GM23338 (cell line): Measurements from ENCODE around the gene KIF4A. TPM values are rescaled to one million over a fixed set of nuclear protein-coding genes. Genes with fewer than 3 reads are reported as not detected.

Experiments
- ATAC-seq: fragments of 200-7000 bp; cut with Tn5 transposase; 3 replicates; pipeline ENCODE4 v1.9.1; 2020
- DNase-seq: peaks from one replicate; pipeline ENCODE4 v3.0.0-alpha.2; 2015; ENCODE audit warnings: low spot score
- H2AFZ ChIP-seq: fragments of 200-600 bp; sonication (generic); 2 replicates; pipeline ENCODE4 v1.8.0; 2016; ENCODE audit warnings: antibody characterized with exemption, mild to moderate bottlenecking, moderate library complexity
- H3F3A ChIP-seq: fragments of 200-600 bp; sonication (generic); replicated peaks from 2 replicates; pipeline ENCODE4 v1.8.0; 2017; ENCODE audit warnings: antibody characterized with exemption, mixed run types, low read depth
- H3K27ac ChIP-seq: fragments of 200-600 bp; sonication (generic); 2 replicates; pipeline ENCODE4 v1.6.1; 2016; ENCODE audit warnings: low read depth
- H3K27me3 ChIP-seq: fragments of 200-600 bp; sonication (generic); 2 replicates; pipeline ENCODE4 v1.8.0; 2016; ENCODE audit warnings: mild to moderate bottlenecking, mixed run types, moderate library complexity; ENCODE audit not compliant: insufficient read depth
- H3K36me3 ChIP-seq: fragments of 200-600 bp; sonication (generic); 2 replicates; pipeline ENCODE4 v1.8.0; 2016; ENCODE audit warnings: mild to moderate bottlenecking; ENCODE audit not compliant: insufficient read depth
- H3K4me1 ChIP-seq: fragments of 200-600 bp; sonication (generic); 2 replicates; pipeline ENCODE4 v1.8.0; 2016; ENCODE audit warnings: mild to moderate bottlenecking, moderate library complexity; ENCODE audit not compliant: insufficient read depth
- H3K4me2 ChIP-seq: fragments of 200-600 bp; sonication (generic); 2 replicates; pipeline ENCODE4 v1.7.1; 2017; ENCODE audit warnings: mixed run types
- H3K4me3 ChIP-seq: fragments of 200-600 bp; sonication (generic); 2 replicates; pipeline ENCODE4 v1.6.1; 2016; ENCODE audit warnings: mixed run types
- H3K79me2 ChIP-seq: fragments of 200-600 bp; sonication (generic); replicated peaks from 2 replicates; pipeline ENCODE4 v1.8.0; 2017; ENCODE audit warnings: mild to moderate bottlenecking; ENCODE audit not compliant: insufficient read depth
- H3K9me2 ChIP-seq: fragments of 200-600 bp; sonication (generic); 2 replicates; pipeline ENCODE4 v1.8.0; 2017; ENCODE audit not compliant: insufficient read depth
- H4K20me1 ChIP-seq: fragments of 200-600 bp; sonication (generic); replicated peaks from 2 replicates; pipeline ENCODE4 v1.8.0; 2017; ENCODE audit warnings: mild to moderate bottlenecking; ENCODE audit not compliant: insufficient read depth
- H3K27ac Mint-ChIP-seq: 2 replicates; pipeline ENCODE4 v1.8.0; 2020; ENCODE audit warnings: inconsistent platforms, mild to moderate bottlenecking, moderate library complexity, mixed read lengths
- H3K27me3 Mint-ChIP-seq: 3 replicates; pipeline ENCODE4 v1.8.0; 2022; ENCODE audit warnings: low read depth, mild to moderate bottlenecking, moderate library complexity, mixed read lengths, inconsistent platforms; ENCODE audit not compliant: insufficient read depth, poor library complexity
- H3K36me3 Mint-ChIP-seq: 3 replicates; pipeline ENCODE4 v1.8.0; 2021; ENCODE audit warnings: low read depth, mild to moderate bottlenecking, inconsistent platforms, moderate library complexity, mixed read lengths
- H3K4me1 Mint-ChIP-seq: 3 replicates; pipeline ENCODE4 v1.8.0; 2020; ENCODE audit warnings: mild to moderate bottlenecking, inconsistent platforms, mixed read lengths
- H3K4me3 Mint-ChIP-seq: 3 replicates; pipeline ENCODE4 v1.8.0; 2021; ENCODE audit warnings: moderate library complexity, mild to moderate bottlenecking, inconsistent platforms, mixed read lengths
- H3K9me3 Mint-ChIP-seq: 3 replicates; pipeline ENCODE4 v1.8.0; 2020; ENCODE audit warnings: moderate library complexity, mild to moderate bottlenecking, inconsistent platforms, mixed read lengths
- ETS1 ChIP-seq: IDR thresholded peaks from 2 replicates; pipeline ENCODE4 v1.6.1; 2016; ENCODE audit warnings: antibody characterized with exemption
- EZH2 ChIP-seq: fragments of 200-600 bp; sonication (generic); IDR thresholded peaks from one replicate; pipeline ENCODE4 v1.8.0; 2017; ENCODE audit warnings: antibody characterized with exemption, mild to moderate bottlenecking, low read depth; ENCODE audit not compliant: unreplicated experiment
- EZH2phosphoT487 ChIP-seq: fragments of 200-600 bp; sonication (generic); IDR thresholded peaks from one replicate; pipeline ENCODE4 v1.8.1; 2018; ENCODE audit warnings: antibody characterized with exemption; ENCODE audit not compliant: unreplicated experiment
- JUNB ChIP-seq: IDR thresholded peaks from one replicate; pipeline ENCODE4 v1.6.1; 2016; ENCODE audit warnings: antibody characterized with exemption; ENCODE audit not compliant: unreplicated experiment
- NANOG ChIP-seq: IDR thresholded peaks from 2 replicates; pipeline ENCODE4 v1.6.1; 2016; ENCODE audit warnings: antibody characterized with exemption, borderline replicate concordance
- POLR2AphosphoS5 ChIP-seq: IDR thresholded peaks from 2 replicates; pipeline ENCODE4 v1.6.1; 2016; ENCODE audit warnings: antibody characterized with exemption, low read depth
- REST ChIP-seq: IDR thresholded peaks from one replicate; pipeline ENCODE4 v1.6.1; 2018; ENCODE audit warnings: antibody characterized with exemption; ENCODE audit not compliant: unreplicated experiment
- STAT1 ChIP-seq: IDR thresholded peaks from one replicate; pipeline ENCODE4 v1.6.1; 2016; ENCODE audit warnings: antibody characterized with exemption; ENCODE audit not compliant: unreplicated experiment
- ZNF114 ChIP-seq: fragments of 250-450 bp; sonication (Bioruptor Pico); IDR thresholded peaks from 2 replicates; pipeline ENCODE4 v1.5.0; 2020; ENCODE audit warnings: mild to moderate bottlenecking, moderate library complexity
- ZNF331 ChIP-seq: fragments of 250-450 bp; sonication (Bioruptor Pico); IDR thresholded peaks from 2 replicates; pipeline ENCODE4 v1.5.0; 2020; ENCODE audit warnings: low read depth, mild to moderate bottlenecking, moderate library complexity
- polyA plus RNA-seq: library from polyadenylated mRNA; unstranded; fragments of >200 nt; fragmentation: Nextera tagmentation; extraction: Ambion mirVana; gene quantifications from 2 replicates; pipeline ENCODE4 v1.2.1, GENCODE V29; 2016
- total RNA-seq: library from RNA; depleted of rRNA; stranded (reverse); fragments of >200 nt; shearing (Covaris generic); gene quantifications from 2 replicates; pipeline ENCODE4 v1.2.3, GENCODE V29; 2014
- TF ChIP-seq, protein P1 (sequence below), 2 experiments: fragments of 200-600 bp in 1 of 2; sonication (generic) in 1 of 2; conservative IDR thresholded peaks; 2 replicates each; pipeline versions ENCODE4 v1.5.1 to v1.6.1; 2016 to 2017; ENCODE audit warnings: antibody characterized with exemption in 2 of 2, low read depth in 2 of 2, mild to moderate bottlenecking in 2 of 2, moderate library complexity in 1 of 2
- TF ChIP-seq, protein P2 (sequence below): fragments of 250-450 bp; sonication (Bioruptor Pico); IDR thresholded peaks from 2 replicates; pipeline ENCODE4 v1.5.0; 2020; ENCODE audit warnings: mild to moderate bottlenecking, moderate library complexity

KIF4A gene
- total and polyA plus RNA-seq, 2 experiments from 2014 or later: 21.5 to 27.6 TPM

DNA sequence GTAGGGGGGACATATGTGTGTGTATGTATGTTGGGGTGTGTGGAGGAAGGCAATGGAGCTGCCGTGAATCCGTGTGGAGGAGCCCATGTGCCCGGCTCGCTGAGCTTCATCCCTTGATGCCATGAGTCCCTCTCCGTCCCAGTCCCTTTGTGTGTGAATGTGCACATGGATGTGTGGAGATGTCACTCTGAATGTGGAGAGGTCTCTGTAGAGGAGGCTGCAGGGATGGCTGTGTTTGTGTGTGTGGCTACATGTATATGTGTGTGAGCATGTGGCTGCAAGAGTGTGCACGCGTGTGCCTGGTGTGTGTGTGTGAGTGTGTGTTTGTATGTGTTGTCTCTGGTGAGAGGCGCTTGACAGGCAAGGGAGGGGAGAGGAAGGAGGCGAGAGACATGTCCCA lies 156.0 kb downstream of the KIF4A start:
- no peak for DNase-seq
- H3K27me3 Mint-ChIP-seq: peaks cover 14% of the 10 kb centered on the region
- no peaks in the 10 kb centered on the region for H3K36me3 Mint-ChIP-seq
- no peak overlapping the region for H3K27ac Mint-ChIP-seq
- H3K4me3 ChIP-seq: no peak overlapping the region
- H3K9me2 ChIP-seq: no peaks in the 10 kb centered on the region
- no peaks in the 10 kb centered on the region for H3K36me3 ChIP-seq
- no peaks in the 10 kb centered on the region for H3K9me3 Mint-ChIP-seq
- 0 out of 2 replicates have a peak, but pooled peaks cover 5% of the 10 kb centered on the region for H3K27me3 ChIP-seq
- no peak overlapping the region for H2AFZ ChIP-seq
- no peaks in the 10 kb centered on the region for H3K4me1 Mint-ChIP-seq
- no peak overlapping the region for H3K27ac ChIP-seq
- no peak for TF ChIP-seq ETS1
- TF ChIP-seq, protein P1, sequence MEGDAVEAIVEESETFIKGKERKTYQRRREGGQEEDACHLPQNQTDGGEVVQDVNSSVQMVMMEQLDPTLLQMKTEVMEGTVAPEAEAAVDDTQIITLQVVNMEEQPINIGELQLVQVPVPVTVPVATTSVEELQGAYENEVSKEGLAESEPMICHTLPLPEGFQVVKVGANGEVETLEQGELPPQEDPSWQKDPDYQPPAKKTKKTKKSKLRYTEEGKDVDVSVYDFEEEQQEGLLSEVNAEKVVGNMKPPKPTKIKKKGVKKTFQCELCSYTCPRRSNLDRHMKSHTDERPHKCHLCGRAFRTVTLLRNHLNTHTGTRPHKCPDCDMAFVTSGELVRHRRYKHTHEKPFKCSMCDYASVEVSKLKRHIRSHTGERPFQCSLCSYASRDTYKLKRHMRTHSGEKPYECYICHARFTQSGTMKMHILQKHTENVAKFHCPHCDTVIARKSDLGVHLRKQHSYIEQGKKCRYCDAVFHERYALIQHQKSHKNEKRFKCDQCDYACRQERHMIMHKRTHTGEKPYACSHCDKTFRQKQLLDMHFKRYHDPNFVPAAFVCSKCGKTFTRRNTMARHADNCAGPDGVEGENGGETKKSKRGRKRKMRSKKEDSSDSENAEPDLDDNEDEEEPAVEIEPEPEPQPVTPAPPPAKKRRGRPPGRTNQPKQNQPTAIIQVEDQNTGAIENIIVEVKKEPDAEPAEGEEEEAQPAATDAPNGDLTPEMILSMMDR (conservative IDR thresholded peaks at IDR 0.05; ENCODE audit: low read depth in 2 of 2): no peak
- TF ChIP-seq POLR2AphosphoS5: no peak
- no peak for TF ChIP-seq REST
- TF ChIP-seq STAT1: no peak
- TF ChIP-seq, protein P2, sequence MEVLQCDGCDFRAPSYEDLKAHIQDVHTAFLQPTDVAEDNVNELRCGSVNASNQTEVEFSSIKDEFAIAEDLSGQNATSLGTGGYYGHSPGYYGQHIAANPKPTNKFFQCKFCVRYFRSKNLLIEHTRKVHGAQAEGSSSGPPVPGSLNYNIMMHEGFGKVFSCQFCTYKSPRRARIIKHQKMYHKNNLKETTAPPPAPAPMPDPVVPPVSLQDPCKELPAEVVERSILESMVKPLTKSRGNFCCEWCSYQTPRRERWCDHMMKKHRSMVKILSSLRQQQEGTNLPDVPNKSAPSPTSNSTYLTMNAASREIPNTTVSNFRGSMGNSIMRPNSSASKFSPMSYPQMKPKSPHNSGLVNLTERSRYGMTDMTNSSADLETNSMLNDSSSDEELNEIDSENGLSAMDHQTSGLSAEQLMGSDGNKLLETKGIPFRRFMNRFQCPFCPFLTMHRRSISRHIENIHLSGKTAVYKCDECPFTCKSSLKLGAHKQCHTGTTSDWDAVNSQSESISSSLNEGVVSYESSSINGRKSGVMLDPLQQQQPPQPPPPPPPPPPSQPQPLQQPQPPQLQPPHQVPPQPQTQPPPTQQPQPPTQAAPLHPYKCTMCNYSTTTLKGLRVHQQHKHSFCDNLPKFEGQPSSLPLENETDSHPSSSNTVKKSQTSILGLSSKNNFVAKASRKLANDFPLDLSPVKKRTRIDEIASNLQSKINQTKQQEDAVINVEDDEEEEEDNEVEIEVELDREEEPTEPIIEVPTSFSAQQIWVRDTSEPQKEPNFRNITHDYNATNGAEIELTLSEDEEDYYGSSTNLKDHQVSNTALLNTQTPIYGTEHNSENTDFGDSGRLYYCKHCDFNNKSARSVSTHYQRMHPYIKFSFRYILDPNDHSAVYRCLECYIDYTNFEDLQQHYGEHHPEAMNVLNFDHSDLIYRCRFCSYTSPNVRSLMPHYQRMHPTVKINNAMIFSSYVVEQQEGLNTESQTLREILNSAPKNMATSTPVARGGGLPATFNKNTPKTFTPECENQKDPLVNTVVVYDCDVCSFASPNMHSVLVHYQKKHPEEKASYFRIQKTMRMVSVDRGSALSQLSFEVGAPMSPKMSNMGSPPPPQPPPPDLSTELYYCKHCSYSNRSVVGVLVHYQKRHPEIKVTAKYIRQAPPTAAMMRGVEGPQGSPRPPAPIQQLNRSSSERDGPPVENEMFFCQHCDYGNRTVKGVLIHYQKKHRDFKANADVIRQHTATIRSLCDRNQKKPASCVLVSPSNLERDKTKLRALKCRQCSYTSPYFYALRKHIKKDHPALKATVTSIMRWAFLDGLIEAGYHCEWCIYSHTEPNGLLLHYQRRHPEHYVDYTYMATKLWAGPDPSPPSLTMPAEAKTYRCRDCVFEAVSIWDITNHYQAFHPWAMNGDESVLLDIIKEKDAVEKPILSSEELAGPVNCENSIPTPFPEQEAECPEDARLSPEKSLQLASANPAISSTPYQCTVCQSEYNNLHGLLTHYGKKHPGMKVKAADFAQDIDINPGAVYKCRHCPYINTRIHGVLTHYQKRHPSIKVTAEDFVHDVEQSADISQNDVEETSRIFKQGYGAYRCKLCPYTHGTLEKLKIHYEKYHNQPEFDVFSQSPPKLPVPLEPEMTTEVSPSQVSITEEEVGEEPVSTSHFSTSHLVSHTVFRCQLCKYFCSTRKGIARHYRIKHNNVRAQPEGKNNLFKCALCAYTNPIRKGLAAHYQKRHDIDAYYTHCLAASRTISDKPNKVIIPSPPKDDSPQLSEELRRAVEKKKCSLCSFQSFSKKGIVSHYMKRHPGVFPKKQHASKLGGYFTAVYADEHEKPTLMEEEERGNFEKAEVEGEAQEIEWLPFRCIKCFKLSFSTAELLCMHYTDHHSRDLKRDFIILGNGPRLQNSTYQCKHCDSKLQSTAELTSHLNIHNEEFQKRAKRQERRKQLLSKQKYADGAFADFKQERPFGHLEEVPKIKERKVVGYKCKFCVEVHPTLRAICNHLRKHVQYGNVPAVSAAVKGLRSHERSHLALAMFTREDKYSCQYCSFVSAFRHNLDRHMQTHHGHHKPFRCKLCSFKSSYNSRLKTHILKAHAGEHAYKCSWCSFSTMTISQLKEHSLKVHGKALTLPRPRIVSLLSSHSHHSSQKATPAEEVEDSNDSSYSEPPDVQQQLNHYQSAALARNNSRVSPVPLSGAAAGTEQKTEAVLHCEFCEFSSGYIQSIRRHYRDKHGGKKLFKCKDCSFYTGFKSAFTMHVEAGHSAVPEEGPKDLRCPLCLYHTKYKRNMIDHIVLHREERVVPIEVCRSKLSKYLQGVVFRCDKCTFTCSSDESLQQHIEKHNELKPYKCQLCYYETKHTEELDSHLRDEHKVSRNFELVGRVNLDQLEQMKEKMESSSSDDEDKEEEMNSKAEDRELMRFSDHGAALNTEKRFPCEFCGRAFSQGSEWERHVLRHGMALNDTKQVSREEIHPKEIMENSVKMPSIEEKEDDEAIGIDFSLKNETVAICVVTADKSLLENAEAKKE (CRISPR knock-in tag): no peak
- TF ChIP-seq ZNF331 (CRISPR knock-in tag): no peak
- no peak for TF ChIP-seq EZH2phosphoT487
- TF ChIP-seq EZH2: no peak
- TF ChIP-seq JUNB: no peak
- no peak for TF ChIP-seq ZNF114 (CRISPR knock-in tag)
- TF ChIP-seq NANOG: no peak
- H3K79me2 ChIP-seq: no peaks in the 10 kb centered on the region
- ATAC-seq: no peak
- H4K20me1 ChIP-seq: no peaks in the 10 kb centered on the region
- no peaks in the 10 kb centered on the region for H3F3A ChIP-seq
- H3K4me1 ChIP-seq: no peaks in the 10 kb centered on the region
- H3K4me3 Mint-ChIP-seq: peak overlapping the region; percentile 3; the same call in 2 of the 3 replicates
- H3K4me2 ChIP-seq: no peak overlapping the region
